Activated CD8-positive, alpha-beta memory T cell treated with anti-CD3 and anti-CD28 coated beads, Interleukin-2, amount 50 U/mL, for 4 hours (primary cell): ENCODE results near the gene LRRTM2.
"Not testable (repeated sequence)": the region's sequence is repeated elsewhere in the genome, so short reads cannot be mapped to it uniquely, and the experiment has no call there.

ENCODE experiments used
- DNase-seq: peaks from one replicate; pipeline ENCODE4 v3.0.0-alpha.2; 2020

Gene LRRTM2

GRCh38 chr5:138878437-138879235 is 3.5 kb upstream of the LRRTM2 start:
- no peak for DNase-seq

GRCh38 chr5:138876811-138877210 is 1.7 kb upstream of the LRRTM2 start:
- DNase-seq, result no peak

DNA sequence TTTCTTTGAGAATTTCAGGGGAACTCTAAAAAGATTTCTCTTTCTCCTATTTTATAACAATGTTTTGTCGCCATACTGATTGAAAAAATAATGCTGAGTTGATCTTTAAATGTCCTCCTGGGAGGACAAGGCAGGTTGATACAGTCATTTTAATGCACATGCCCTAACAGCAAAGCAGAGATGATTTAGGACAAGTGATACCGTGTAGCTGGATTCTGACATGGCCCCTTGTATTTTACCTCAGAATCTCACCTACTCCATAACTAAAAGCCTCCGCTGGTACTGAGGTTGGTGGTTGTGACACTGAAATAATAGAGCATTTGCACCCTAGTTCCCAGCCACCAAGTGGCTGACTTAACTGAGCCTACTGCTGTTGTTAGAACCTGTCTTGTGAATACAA is 811 bp upstream of the LRRTM2 start:
- DNase-seq, result no peak

GRCh38 chr5:138875552-138875875 is 379 bp upstream of the LRRTM2 start:
- no peak for DNase-seq

GRCh38 chr5:138874241-138874640 is 894 bp downstream of the LRRTM2 start:
- no peak for DNase-seq

- no peak for DNase-seq
Measured at GRCh38 chr5:138873466-138874221, 1.5 kb downstream of the LRRTM2 start.

DNA sequence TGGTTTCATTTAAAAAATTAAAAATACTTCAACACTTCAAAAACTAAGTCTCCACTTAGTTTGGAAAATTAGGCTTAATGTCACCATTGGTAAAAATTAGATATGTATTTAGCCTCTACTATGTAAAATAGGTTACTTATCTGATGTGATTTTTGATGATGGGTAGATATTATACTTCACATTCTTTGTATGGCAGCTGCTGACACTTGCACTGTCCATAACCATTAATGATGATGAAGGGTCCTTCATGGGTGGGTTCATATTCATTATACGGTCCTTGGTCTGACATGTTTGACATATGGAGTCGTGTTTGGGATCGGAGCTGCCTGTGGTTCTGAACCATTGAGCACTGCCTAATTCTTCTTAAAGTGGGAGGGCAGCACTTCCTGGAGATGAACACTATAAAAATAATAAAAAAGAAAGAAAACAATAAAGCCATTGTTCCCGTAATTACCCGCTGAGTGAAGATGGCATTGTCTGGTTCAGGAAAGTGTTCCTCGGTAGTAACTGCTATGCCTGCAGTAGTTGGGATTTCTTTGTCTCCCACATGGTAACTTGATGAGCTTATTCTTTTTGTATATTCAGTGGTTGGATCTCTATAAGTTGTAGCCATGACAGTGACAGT is 2.2 kb downstream of the LRRTM2 start:
- no peak for DNase-seq

DNA sequence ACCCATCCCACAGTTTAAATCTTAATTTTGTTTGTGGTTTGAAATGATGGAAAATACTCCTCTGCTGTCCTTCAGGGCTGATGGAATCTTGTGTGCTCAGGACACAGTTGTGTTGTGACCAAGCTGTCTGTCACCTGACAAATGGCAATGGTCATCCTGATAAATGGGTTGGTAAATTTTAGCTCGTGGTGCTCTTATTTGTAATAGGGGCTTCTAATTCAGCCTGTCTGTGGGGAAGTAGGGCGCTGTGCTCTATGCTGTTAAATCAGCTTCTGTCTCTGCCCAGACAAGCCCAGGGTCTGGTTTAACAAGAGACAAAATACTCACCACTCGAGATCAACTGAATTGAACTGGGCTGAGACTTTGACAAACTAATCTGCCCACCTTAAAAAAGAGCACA is 4.5 kb downstream of the LRRTM2 start:
- DNase-seq, result no peak

GRCh38 chr5:138869763-138870500 is 5.2 kb downstream of the LRRTM2 start:
- no peak for DNase-seq

DNA sequence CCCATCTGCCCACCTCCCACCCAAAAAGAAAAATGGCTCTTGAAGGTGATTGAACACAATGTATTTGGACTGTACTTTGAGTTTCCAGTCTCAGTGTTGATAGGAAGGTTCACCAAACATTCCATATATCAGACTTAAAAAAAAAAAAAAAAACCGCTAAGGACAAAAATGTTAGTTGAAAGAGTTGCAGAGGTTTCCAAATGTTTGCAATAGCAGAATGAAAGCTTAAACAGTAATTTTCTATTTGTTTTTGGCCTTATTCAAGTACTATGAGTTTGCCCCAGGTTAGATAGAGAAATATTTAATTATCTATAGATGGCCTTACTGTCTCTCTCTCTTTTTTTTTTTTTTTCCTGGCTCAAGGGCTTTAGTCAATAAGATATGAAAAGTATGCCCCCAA is 6.1 kb downstream of the LRRTM2 start:
- no peak for DNase-seq

- DNase-seq, result no peak
Measured at GRCh38 chr5:138867011-138867410, 8.1 kb downstream of the LRRTM2 start.

GRCh38 chr5:138853132-138853531 is 22.0 kb downstream of the LRRTM2 start:
- DNase-seq, result no peak

GRCh38 chr5:138850865-138851435 is 24.2 kb downstream of the LRRTM2 start:
- no peak for DNase-seq

DNA sequence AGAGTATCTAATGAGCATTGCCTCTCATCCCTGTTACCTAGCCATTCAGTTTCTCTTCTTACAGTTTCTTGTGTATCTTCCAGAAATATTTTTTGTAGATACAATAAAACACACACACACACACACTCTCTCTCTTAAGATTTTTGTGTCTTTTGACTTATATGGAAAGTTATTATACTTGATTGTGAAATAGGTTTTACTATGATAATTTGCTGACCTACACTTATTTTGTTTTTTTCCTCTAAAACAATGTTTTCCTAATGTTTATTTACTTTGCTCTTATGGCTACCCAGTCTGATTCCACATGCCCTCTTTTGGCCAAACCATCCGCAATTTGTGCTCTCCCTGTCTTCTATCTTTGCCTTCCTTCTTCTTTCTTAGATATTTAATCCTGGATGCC is 25.3 kb downstream of the LRRTM2 start:
- DNase-seq, result no peak

DNA sequence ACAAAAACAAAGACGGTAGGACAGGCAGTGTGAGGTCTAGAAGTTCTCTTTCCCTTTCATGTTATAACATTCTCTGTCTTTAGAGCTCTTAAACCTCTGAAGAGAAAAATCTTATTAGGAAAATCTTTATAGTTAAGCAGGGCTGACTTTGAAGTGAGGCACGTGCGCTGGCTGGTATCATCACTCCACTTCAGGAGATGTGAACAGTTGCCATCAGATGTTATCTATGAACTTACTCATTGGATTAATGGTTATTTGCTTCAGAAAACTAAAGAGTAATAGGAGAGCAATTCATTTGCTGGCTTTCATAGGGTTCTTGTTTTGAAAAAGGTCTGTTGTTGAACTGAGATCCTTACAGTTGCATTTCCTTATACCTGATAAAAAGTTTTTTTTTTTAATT is 25.7 kb downstream of the LRRTM2 start:
- DNase-seq, result no peak

DNA sequence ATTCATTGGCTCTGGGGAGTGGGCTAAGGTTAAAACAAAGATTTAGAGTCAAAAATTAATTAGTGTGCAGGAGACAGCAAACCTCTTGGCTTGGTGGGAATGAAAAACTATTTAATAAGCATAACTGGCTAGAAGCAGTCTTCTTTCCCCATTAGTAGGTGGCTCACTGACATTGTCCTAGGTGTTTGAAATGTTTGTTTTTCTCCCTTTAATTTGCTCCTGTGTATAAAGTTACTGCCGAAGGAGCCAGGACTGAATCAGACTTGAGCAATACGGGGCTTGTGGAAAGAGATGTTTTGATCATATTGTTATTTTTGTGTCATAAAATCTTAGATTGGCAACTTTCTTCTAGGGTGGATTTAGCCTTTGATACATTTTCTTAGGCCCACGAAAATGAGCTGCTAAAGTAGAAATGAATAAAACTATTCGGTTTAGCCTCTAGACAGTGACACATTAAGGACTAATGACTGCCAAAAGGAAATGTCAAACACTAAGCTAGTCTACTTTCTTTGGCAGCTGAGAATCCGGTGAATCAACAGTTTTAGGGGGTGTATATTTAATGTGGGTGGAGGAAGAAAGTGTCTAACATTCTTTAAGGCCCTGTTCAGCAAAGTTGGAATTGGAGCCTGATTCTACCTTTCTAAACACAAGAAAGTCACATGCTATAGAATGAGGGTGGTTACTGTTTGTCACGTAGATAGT is 30.2 kb downstream of the LRRTM2 start:
- no peak for DNase-seq

DNA sequence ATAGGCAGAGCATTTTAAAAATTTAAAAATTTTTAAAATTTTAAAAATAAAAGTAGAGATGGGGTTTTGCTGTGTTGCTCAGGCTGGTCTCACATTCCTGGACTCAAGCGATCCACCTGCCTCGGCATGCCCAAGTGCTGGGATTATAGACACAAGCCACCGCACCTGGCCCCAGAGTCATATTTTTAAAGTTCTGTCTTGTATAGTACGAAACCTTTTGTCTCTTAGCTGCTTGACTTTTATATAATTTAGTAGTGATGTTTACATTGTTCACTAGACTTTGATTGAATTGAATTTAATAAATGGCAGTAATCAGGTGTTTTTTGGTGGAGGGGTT is 31.0 kb downstream of the LRRTM2 start:
- DNase-seq, result no peak

DNA sequence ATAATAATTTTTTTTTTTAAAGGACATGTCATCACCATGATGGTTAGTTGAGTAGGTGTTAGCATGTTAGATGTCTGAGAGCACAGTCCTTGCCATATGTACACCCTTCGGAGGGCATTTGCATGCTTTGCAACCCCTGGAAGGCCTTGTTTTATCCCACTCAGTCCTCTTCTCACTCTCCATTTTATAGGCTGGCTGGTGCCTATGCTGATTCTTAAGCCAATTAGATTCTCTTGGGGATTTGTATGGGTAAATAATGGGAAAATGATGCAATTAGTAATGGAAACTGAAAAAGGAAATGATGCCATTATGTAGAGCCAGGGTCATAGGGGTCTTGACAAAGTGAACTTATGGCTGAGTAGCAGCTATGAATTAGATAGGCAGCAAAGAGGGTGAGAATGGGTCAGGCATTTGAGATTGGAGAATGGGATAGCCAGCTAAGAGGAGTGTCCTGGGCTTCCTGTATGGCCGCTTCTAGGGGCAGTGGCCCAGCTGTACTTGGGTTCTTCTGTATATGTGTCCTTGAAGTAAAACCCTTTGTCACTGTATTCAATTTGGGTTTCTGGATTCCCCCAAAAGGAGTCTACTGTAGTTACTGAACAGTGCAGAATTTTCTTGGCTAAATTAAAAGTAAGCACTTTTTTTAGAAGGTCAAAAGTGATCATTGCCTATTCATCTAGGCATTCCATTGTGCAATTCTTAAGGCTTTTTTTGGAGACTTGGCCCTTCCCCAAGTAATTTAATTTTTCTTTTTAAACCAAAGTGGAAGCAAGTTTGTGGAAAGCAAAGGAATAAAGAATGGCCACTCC is 31.6 kb downstream of the LRRTM2 start:
- DNase-seq, result no peak

DNA sequence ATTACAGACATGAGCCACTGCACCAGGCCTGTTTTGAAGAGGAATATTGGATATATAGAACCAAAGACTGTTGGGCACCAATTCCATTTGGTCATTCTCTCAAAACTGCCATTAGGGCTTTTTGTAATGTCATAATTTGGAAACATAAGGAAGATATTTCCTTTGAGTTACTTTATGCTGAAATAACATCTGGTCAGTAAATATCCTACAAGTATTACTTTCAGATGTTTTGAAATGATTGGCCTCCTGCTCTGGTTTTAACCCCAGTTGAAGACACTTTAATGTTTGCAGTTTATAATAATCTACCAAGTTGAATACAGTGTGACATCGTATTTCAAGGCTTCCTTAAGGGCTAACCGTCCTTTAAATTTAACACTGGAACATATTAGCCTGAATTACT is 33.6 kb downstream of the LRRTM2 start:
- no peak for DNase-seq

DNA sequence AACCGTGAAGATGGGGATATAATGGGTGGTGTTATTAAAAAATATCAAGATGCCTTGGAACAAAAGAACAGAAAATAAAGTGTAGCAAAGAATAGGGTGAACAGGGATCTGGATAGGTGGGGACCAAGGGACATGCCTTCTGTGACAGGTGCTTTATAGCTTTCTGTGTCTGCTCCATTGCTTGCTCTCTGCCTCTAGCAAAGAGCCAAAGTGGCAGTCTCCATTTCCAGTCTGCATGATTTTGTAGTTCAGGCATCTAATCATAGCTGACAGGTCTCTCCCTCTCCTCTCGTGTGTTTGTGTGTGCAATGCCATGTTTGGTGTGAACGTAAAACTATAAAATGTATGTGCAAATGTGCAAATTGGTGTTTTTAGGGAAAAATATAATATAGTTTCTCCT is 35.0 kb downstream of the LRRTM2 start:
- no peak for DNase-seq

- DNase-seq, result no peak
Measured at GRCh38 chr5:138837160-138837559, 38.0 kb downstream of the LRRTM2 start.

DNA sequence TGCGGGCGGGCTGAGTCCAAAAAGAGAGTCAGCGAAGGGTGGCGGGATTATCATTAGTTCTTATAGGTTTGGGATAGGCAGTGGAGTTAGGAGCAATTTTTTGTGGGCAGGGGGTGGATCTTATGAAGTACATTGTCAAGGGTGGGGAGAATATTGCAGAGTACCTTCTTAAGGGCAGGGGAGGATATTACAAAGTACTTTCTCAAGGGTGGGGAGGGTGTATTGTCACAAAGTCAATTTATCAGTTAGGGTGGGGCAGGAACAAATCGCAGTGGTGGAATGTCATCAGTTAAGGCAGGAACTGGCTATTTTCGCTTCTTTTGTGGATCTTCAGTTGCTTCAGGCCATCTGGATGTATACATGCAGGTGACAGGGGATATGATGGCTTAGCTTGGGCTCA is 40.3 kb downstream of the LRRTM2 start:
- not testable (repeated sequence) for DNase-seq
